NCI-H2029 (cell line): ENCODE results near the gene XKR8.
A peak's percentile ranks its signal among the peaks of the same experiment; 100 is the strongest.

Source experiments
- DNase-seq: peaks from one replicate; lab custom pipeline; 2025; lab: John Stamatoyannopoulos, UW

The XKR8 gene

GRCh38 chr1:27959792-27960603, at the start of gene XKR8:
Gene XKR8 (plus strand): TSS chr1:27959973. CDS start chr1:27960070, 97 bp downstream.
- peak; percentile 63 for DNase-seq

- DNase-seq, result no peak
These were observed 47.3 kb upstream of the XKR8 start for GRCh38 chr1:27912429-27912828.

- no peak for DNase-seq
These were observed 44.6 kb upstream of the XKR8 start for GRCh38 chr1:27915082-27915575.

- DNase-seq, result no peak
These were observed 37.5 kb upstream of the XKR8 start for GRCh38 chr1:27922272-27922671.

- DNase-seq, result no peak
These were observed 31.4 kb upstream of the XKR8 start for GRCh38 chr1:27928216-27928954.

GRCh38 chr1:27931184-27931583, 28.6 kb upstream of the XKR8 start:
- DNase-seq, result no peak

- no peak for DNase-seq
These were observed 28.0 kb upstream of the XKR8 start for GRCh38 chr1:27931759-27932158.

- no peak for DNase-seq
These were observed 24.8 kb upstream of the XKR8 start, which contains the start of gene SMPDL3B for GRCh38 chr1:27934818-27935549. Gene SMPDL3B (plus strand): TSS chr1:27935000. CDS start chr1:27935184, 184 bp downstream.

- no peak for DNase-seq
These were observed 24.1 kb upstream of the XKR8 start for GRCh38 chr1:27935721-27936120.

- DNase-seq, result no peak
These were observed 23.4 kb upstream of the XKR8 start for GRCh38 chr1:27936370-27936769.

GRCh38 chr1:27937524-27937836, 22.3 kb upstream of the XKR8 start:
- DNase-seq, result no peak

- DNase-seq, result no peak
These were observed 21.3 kb upstream of the XKR8 start for GRCh38 chr1:27938488-27938887.

- DNase-seq, result no peak
These were observed 19.5 kb upstream of the XKR8 start for GRCh38 chr1:27940297-27940696.

GRCh38 chr1:27940870-27941560, 18.8 kb upstream of the XKR8 start:
- no peak for DNase-seq

- no peak for DNase-seq
These were observed 17.9 kb upstream of the XKR8 start for GRCh38 chr1:27941671-27942540.

- no peak for DNase-seq
These were observed 14.8 kb upstream of the XKR8 start for GRCh38 chr1:27945020-27945419.

GRCh38 chr1:27949027-27949426, 10.7 kb upstream of the XKR8 start:
- DNase-seq, result no peak

- peak; percentile 35 for DNase-seq
These were observed 8.4 kb upstream of the XKR8 start for GRCh38 chr1:27951396-27951795.

- DNase-seq, result no peak
These were observed 7.6 kb upstream of the XKR8 start for GRCh38 chr1:27952147-27952546.

GRCh38 chr1:27954186-27954585, 5.6 kb upstream of the XKR8 start:
- DNase-seq, result no peak

GRCh38 chr1:27955076-27955475, 4.7 kb upstream of the XKR8 start:
- no peak for DNase-seq
